HEK293 (cell line): Measurements from ENCODE around the gene ARFGAP1.

ENCODE experiments used
- CTCF ChIA-PET: fragments of 350-600 bp; formaldehyde crosslinking; extraction: SDS; loops from one replicate; lab custom pipeline; 2021; ENCODE audit warnings: antibody characterized with exemption; lab: Yijun Ruan, JAX
- POLR2A ChIA-PET: fragments of 300-600 bp; formaldehyde crosslinking; extraction: SDS; loops from one replicate; lab custom pipeline; 2020; ENCODE audit warnings: antibody characterized with exemption, inconsistent platforms; lab: Yijun Ruan, JAX
- H3K27ac ChIP-seq: fragments of 200-500 bp; sonication (Bioruptor generic); 2 replicates; pipeline ENCODE4 v1.5.1; 2014; ENCODE audit warnings: low read depth, low read length, control low read depth, inconsistent platforms; ENCODE audit errors: extremely low read depth
- H3K36me3 ChIP-seq, 2 experiments: fragments of 200-500 bp in 1 of 2; sonication (Bioruptor generic) in 1 of 2; 1 replicate in 1 of 2; 2 replicates in 1 of 2; pipeline ENCODE4 v1.5.1; 2014 to 2017; ENCODE audit warnings: inconsistent platforms in 2 of 2, low read length in 2 of 2; ENCODE audit not compliant: control insufficient read depth in 2 of 2, insufficient read depth in 1 of 2
- H3K4me1 ChIP-seq: fragments of 200-500 bp; sonication (Bioruptor generic); 2 replicates; pipeline ENCODE4 v1.5.1; 2014; ENCODE audit warnings: mild to moderate bottlenecking, low read length, inconsistent platforms; ENCODE audit not compliant: control insufficient read depth, insufficient read depth
- H3K4me3 ChIP-seq: 2 replicates; pipeline ENCODE4 v1.5.1; 2011; ENCODE audit warnings: low read depth, mild to moderate bottlenecking, control low read depth, low read length, moderate library complexity
- H3K9me3 ChIP-seq: fragments of 200-500 bp; sonication (Bioruptor generic); 2 replicates; pipeline ENCODE4 v1.5.1; 2014; ENCODE audit warnings: low read depth, low read length, inconsistent platforms; ENCODE audit not compliant: control insufficient read depth, insufficient read depth
- BCL11A ChIP-seq: fragments of 450-650 bp; formaldehyde crosslinking; IDR thresholded peaks from 2 replicates; pipeline ENCODE4 v1.5.1; 2016; ENCODE audit warnings: low read depth, missing biosample characterization, missing genetic modification characterization
- GFI1B ChIP-seq: fragments of 450-650 bp; formaldehyde crosslinking; IDR thresholded peaks from 2 replicates; pipeline ENCODE4 v1.5.1; 2016; ENCODE audit warnings: missing biosample characterization, missing genetic modification characterization
- GLI2 ChIP-seq: fragments of 450-650 bp; formaldehyde crosslinking; IDR thresholded peaks from 2 replicates; pipeline ENCODE4; 2017; ENCODE audit warnings: missing biosample characterization, missing genetic modification characterization, low read depth, borderline replicate concordance
- KLF16 ChIP-seq: fragments of 450-650 bp; formaldehyde crosslinking; IDR thresholded peaks from 2 replicates; pipeline ENCODE4 v1.5.1; 2017; ENCODE audit warnings: missing biosample characterization, missing genetic modification characterization
- RBAK ChIP-seq: fragments of 450-650 bp; formaldehyde crosslinking; IDR thresholded peaks from 2 replicates; pipeline ENCODE4 v1.5.1; 2016; ENCODE audit warnings: missing biosample characterization, missing genetic modification characterization
- TCF7L2 ChIP-seq: IDR thresholded peaks from 2 replicates; pipeline ENCODE4 v1.6.1; 2011; ENCODE audit warnings: low read depth, mild to moderate bottlenecking, inconsistent platforms, low read length, moderate library complexity, borderline replicate concordance
- ZNF2 ChIP-seq: fragments of 450-650 bp; formaldehyde crosslinking; IDR thresholded peaks from 2 replicates; pipeline ENCODE4 v1.5.1; 2016; ENCODE audit warnings: missing biosample characterization, missing genetic modification characterization
- ZNF248 ChIP-seq: fragments of 450-650 bp; formaldehyde crosslinking; IDR thresholded peaks from 2 replicates; pipeline ENCODE4 v1.5.1; 2017; ENCODE audit warnings: missing biosample characterization, missing genetic modification characterization
- ZNF274 ChIP-seq, 2 experiments: fragments of 200-500 bp in 1 of 2; fragments of 450-650 bp in 1 of 2; sonication (Bioruptor generic) in 1 of 2; formaldehyde crosslinking in 1 of 2; IDR thresholded peaks; 2 replicates each; pipeline versions ENCODE4 v1.5.1 to v1.6.1; 2014 to 2016; ENCODE audit warnings: borderline replicate concordance in 1 of 2, inconsistent platforms in 1 of 2, low read length in 1 of 2, missing biosample characterization in 1 of 2, missing genetic modification characterization in 1 of 2
- ZNF324 ChIP-seq: fragments of 450-650 bp; formaldehyde crosslinking; IDR thresholded peaks from 2 replicates; pipeline ENCODE4 v1.5.1; 2016; ENCODE audit warnings: missing biosample characterization, missing genetic modification characterization
- ZNF426 ChIP-seq: fragments of 450-650 bp; formaldehyde crosslinking; IDR thresholded peaks from 2 replicates; pipeline ENCODE4 v1.5.1; 2017; ENCODE audit warnings: missing biosample characterization, missing genetic modification characterization, mild to moderate bottlenecking, inconsistent platforms, moderate library complexity
- ZNF433 ChIP-seq: fragments of 450-650 bp; formaldehyde crosslinking; IDR thresholded peaks from 2 replicates; pipeline ENCODE4 v1.5.1; 2016; ENCODE audit warnings: missing biosample characterization, missing genetic modification characterization, low read depth
- ZNF473 ChIP-seq: fragments of 450-650 bp; formaldehyde crosslinking; IDR thresholded peaks from 2 replicates; pipeline ENCODE4 v1.5.1; 2017; ENCODE audit warnings: missing biosample characterization, missing genetic modification characterization
- ZNF558 ChIP-seq: fragments of 450-650 bp; formaldehyde crosslinking; IDR thresholded peaks from 2 replicates; pipeline ENCODE4 v1.5.1; 2016; ENCODE audit warnings: missing biosample characterization, missing genetic modification characterization
- ZNF654 ChIP-seq: fragments of 450-650 bp; formaldehyde crosslinking; IDR thresholded peaks from 2 replicates; pipeline ENCODE4 v1.5.1; 2016; ENCODE audit warnings: low read depth, missing biosample characterization, missing genetic modification characterization
- ZNF701 ChIP-seq: fragments of 450-650 bp; formaldehyde crosslinking; IDR thresholded peaks from 2 replicates; pipeline ENCODE4 v1.5.1; 2016; ENCODE audit warnings: missing biosample characterization, missing genetic modification characterization
- ZNF837 ChIP-seq: fragments of 450-650 bp; formaldehyde crosslinking; IDR thresholded peaks from 2 replicates; pipeline ENCODE4 v1.5.1; 2016; ENCODE audit warnings: missing biosample characterization, missing genetic modification characterization
- TF ChIP-seq, protein P1 (sequence below): fragments of 450-650 bp; formaldehyde crosslinking; IDR thresholded peaks from 2 replicates; pipeline ENCODE4 v1.5.1; 2016; ENCODE audit warnings: missing biosample characterization, missing genetic modification characterization
- TF ChIP-seq, protein P2 (sequence below): fragments of 450-650 bp; formaldehyde crosslinking; IDR thresholded peaks from 2 replicates; pipeline ENCODE4 v1.5.1; 2016; ENCODE audit warnings: missing biosample characterization, missing genetic modification characterization, borderline replicate concordance
- TF ChIP-seq, protein P3 (sequence below): fragments of 450-650 bp; formaldehyde crosslinking; IDR thresholded peaks from 2 replicates; pipeline ENCODE4 v1.5.1; 2017; ENCODE audit warnings: missing biosample characterization, missing genetic modification characterization

The ARFGAP1 gene

DNA sequence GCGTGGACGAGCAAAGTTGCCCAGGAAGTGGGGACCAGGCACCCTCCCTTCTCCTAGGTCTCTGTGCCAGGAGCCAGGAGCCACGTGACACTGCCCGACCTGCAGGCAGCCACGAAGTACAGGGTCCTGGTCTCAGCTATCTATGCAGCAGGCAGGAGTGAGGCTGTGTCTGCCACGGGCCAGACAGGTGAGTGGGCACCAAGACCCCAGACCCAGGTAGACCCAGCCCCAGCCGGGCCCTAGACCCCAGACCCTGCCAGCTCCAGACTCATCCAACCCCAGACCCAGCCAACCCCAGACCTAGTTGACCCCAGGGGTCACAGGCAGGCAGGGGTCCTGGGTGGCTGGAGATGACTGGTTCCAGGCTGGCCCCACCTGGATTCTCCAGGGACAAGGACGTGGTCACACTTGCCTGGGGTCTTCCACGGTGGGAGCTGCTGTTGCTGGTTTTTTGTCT lies 41.4 kb downstream of the ARFGAP1 start:
- Histone ChIP-seq H3K36me3 (no peaks in the 10 kb centered on the region), H3K27ac (no peak overlapping the region), H3K4me3 (no peak overlapping the region), H3K4me1 (no peaks in the 10 kb centered on the region), H3K9me3 (no peaks in the 10 kb centered on the region)
- POLR2A ChIA-PET: no interaction called here
- CTCF ChIA-PET: interaction anchor here (0.8 to 1.1 kb wide), 2 partner anchors 68 kb away, joined by 4 to 6 read pairs; no protein-coding TSS in a partner anchor
- TF ChIP-seq RBAK (no peak), KLF16 (no peak), ZNF248 (tag by site-specific recombination) (no peak), ZNF654 (tag by site-specific recombination) (no peak), ZNF473 (tag by site-specific recombination) (no peak), GFI1B (tag by site-specific recombination) (no peak), GLI2 (tag by site-specific recombination) (no peak), ZNF433 (tag by site-specific recombination) (no peak), ZNF701 (tag by site-specific recombination) (no peak), ZNF2 (no peak), TCF7L2 (no peak), ZNF558 (tag by site-specific recombination) (no peak), ZNF274 (IDR thresholded peaks at IDR 0.05; ENCODE audit: low read length) (no peak), ZNF274 (tag by site-specific recombination; IDR thresholded peaks at IDR 0.05; ENCODE audit: borderline replicate concordance) (no peak), ZNF324 (tag by site-specific recombination) (no peak), ZNF426 (tag by site-specific recombination) (no peak), ZNF837 (tag by site-specific recombination) (no peak), BCL11A (tag by site-specific recombination) (no peak)
- TF ChIP-seq, protein P1, sequence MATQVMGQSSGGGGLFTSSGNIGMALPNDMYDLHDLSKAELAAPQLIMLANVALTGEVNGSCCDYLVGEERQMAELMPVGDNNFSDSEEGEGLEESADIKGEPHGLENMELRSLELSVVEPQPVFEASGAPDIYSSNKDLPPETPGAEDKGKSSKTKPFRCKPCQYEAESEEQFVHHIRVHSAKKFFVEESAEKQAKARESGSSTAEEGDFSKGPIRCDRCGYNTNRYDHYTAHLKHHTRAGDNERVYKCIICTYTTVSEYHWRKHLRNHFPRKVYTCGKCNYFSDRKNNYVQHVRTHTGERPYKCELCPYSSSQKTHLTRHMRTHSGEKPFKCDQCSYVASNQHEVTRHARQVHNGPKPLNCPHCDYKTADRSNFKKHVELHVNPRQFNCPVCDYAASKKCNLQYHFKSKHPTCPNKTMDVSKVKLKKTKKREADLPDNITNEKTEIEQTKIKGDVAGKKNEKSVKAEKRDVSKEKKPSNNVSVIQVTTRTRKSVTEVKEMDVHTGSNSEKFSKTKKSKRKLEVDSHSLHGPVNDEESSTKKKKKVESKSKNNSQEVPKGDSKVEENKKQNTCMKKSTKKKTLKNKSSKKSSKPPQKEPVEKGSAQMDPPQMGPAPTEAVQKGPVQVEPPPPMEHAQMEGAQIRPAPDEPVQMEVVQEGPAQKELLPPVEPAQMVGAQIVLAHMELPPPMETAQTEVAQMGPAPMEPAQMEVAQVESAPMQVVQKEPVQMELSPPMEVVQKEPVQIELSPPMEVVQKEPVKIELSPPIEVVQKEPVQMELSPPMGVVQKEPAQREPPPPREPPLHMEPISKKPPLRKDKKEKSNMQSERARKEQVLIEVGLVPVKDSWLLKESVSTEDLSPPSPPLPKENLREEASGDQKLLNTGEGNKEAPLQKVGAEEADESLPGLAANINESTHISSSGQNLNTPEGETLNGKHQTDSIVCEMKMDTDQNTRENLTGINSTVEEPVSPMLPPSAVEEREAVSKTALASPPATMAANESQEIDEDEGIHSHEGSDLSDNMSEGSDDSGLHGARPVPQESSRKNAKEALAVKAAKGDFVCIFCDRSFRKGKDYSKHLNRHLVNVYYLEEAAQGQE (tag by site-specific recombination): no peak
- TF ChIP-seq, protein P2, sequence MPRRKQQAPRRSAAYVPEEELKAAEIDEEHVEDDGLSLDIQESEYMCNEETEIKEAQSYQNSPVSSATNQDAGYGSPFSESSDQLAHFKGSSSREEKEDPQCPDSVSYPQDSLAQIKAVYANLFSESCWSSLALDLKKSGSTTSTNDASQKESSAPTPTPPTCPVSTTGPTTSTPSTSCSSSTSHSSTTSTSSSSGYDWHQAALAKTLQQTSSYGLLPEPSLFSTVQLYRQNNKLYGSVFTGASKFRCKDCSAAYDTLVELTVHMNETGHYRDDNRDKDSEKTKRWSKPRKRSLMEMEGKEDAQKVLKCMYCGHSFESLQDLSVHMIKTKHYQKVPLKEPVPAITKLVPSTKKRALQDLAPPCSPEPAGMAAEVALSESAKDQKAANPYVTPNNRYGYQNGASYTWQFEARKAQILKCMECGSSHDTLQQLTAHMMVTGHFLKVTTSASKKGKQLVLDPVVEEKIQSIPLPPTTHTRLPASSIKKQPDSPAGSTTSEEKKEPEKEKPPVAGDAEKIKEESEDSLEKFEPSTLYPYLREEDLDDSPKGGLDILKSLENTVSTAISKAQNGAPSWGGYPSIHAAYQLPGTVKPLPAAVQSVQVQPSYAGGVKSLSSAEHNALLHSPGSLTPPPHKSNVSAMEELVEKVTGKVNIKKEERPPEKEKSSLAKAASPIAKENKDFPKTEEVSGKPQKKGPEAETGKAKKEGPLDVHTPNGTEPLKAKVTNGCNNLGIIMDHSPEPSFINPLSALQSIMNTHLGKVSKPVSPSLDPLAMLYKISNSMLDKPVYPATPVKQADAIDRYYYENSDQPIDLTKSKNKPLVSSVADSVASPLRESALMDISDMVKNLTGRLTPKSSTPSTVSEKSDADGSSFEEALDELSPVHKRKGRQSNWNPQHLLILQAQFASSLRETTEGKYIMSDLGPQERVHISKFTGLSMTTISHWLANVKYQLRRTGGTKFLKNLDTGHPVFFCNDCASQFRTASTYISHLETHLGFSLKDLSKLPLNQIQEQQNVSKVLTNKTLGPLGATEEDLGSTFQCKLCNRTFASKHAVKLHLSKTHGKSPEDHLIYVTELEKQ (tag by site-specific recombination): no peak
- TF ChIP-seq, protein P3, sequence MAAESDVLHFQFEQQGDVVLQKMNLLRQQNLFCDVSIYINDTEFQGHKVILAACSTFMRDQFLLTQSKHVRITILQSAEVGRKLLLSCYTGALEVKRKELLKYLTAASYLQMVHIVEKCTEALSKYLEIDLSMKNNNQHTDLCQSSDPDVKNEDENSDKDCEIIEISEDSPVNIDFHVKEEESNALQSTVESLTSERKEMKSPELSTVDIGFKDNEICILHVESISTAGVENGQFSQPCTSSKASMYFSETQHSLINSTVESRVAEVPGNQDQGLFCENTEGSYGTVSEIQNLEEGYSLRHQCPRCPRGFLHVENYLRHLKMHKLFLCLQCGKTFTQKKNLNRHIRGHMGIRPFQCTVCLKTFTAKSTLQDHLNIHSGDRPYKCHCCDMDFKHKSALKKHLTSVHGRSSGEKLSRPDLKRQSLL (tag by site-specific recombination): no peak
